ENCODE data around the gene NAP1L5. TPM values are rescaled to one million over a fixed set of nuclear protein-coding genes. Genes with fewer than 3 reads are reported as not detected.

Gene NAP1L5
- total RNA-seq, 1 experiment from 2014 or later: 1.8 TPM

DNA sequence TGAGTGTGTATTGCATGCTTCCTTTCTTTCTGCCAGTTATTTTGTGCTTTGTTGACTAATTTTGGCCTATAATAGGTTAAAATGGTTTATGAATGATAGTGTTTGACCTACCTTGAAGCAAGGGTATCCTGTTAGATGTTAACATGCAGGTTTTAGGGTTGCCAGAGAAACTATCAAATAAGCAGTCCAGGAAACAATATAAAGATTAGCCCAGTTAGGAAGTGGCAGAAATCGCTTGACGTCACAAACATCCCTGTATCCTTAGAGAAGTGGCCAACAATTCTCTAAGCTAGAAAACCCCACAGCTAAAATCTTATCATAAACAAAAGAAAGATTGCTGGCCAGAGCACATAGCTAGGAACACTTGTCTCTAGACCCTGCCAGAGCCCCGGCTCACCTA, 3.8 kb downstream of the NAP1L5 start:
- ChIA-PET POLR2A (no interaction called here), CTCF (no interaction called here), RAD21 (ENCODE audit: low non-redundant PET in 1 of 2, low total read pairs in 2 of 2, uncharacterized antibody in 2 of 2, unreplicated experiment in 2 of 2) (no interaction called here)
- TF ChIP-seq SIN3A (IDR thresholded peaks at IDR 0.05; ENCODE audit: low read depth) (no peak), ELF1 (IDR thresholded peaks at IDR 0.05; ENCODE audit: borderline replicate concordance, low read depth) (no peak), FOSL1 (IDR thresholded peaks at IDR 0.05; ENCODE audit: low read depth) (no peak), JUND (IDR thresholded peaks at IDR 0.05) (no peak), RAD21 (IDR thresholded peaks at IDR 0.05; ENCODE audit: low read depth) (no peak), EGR1 (IDR thresholded peaks at IDR 0.05; ENCODE audit: low read depth) (no peak), POLR2AphosphoS5 (IDR thresholded peaks at IDR 0.05; ENCODE audit: low read depth, low read length) (no peak), EZH2 (IDR thresholded peaks at IDR 0.05) (no peak), TCF7L2 (IDR thresholded peaks at IDR 0.05; ENCODE audit: borderline replicate concordance, extremely low read depth, insufficient read depth, insufficient read length) (no peak), POLR2A (IDR thresholded peaks at IDR 0.05; ENCODE audit: borderline replicate concordance, extremely low read depth, insufficient read depth, insufficient read length) (no peak), CEBPB (IDR thresholded peaks at IDR 0.05; ENCODE audit: low read depth) (no peak), ZFX (IDR thresholded peaks at IDR 0.05) (no peak)
- TF ChIP-seq, protein P1, sequence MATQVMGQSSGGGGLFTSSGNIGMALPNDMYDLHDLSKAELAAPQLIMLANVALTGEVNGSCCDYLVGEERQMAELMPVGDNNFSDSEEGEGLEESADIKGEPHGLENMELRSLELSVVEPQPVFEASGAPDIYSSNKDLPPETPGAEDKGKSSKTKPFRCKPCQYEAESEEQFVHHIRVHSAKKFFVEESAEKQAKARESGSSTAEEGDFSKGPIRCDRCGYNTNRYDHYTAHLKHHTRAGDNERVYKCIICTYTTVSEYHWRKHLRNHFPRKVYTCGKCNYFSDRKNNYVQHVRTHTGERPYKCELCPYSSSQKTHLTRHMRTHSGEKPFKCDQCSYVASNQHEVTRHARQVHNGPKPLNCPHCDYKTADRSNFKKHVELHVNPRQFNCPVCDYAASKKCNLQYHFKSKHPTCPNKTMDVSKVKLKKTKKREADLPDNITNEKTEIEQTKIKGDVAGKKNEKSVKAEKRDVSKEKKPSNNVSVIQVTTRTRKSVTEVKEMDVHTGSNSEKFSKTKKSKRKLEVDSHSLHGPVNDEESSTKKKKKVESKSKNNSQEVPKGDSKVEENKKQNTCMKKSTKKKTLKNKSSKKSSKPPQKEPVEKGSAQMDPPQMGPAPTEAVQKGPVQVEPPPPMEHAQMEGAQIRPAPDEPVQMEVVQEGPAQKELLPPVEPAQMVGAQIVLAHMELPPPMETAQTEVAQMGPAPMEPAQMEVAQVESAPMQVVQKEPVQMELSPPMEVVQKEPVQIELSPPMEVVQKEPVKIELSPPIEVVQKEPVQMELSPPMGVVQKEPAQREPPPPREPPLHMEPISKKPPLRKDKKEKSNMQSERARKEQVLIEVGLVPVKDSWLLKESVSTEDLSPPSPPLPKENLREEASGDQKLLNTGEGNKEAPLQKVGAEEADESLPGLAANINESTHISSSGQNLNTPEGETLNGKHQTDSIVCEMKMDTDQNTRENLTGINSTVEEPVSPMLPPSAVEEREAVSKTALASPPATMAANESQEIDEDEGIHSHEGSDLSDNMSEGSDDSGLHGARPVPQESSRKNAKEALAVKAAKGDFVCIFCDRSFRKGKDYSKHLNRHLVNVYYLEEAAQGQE (IDR thresholded peaks at IDR 0.05; ENCODE audit: low read depth): no peak
- TF ChIP-seq, protein P2, sequence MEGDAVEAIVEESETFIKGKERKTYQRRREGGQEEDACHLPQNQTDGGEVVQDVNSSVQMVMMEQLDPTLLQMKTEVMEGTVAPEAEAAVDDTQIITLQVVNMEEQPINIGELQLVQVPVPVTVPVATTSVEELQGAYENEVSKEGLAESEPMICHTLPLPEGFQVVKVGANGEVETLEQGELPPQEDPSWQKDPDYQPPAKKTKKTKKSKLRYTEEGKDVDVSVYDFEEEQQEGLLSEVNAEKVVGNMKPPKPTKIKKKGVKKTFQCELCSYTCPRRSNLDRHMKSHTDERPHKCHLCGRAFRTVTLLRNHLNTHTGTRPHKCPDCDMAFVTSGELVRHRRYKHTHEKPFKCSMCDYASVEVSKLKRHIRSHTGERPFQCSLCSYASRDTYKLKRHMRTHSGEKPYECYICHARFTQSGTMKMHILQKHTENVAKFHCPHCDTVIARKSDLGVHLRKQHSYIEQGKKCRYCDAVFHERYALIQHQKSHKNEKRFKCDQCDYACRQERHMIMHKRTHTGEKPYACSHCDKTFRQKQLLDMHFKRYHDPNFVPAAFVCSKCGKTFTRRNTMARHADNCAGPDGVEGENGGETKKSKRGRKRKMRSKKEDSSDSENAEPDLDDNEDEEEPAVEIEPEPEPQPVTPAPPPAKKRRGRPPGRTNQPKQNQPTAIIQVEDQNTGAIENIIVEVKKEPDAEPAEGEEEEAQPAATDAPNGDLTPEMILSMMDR (IDR thresholded peaks at IDR 0.05 in 2 of 3, conservative IDR thresholded peaks at IDR 0.05 in 1 of 3; ENCODE audit: borderline replicate concordance in 1 of 3, insufficient read depth in 1 of 3, low read depth in 2 of 3, low read length in 2 of 3): no peak
- TF ChIP-seq, protein P3, sequence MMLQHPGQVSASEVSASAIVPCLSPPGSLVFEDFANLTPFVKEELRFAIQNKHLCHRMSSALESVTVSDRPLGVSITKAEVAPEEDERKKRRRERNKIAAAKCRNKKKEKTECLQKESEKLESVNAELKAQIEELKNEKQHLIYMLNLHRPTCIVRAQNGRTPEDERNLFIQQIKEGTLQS (IDR thresholded peaks at IDR 0.05): no peak
- H4K20me1 ChIP-seq (ENCODE audit: insufficient read depth): no peaks in the 10 kb centered on the region
- H3K4me3 ChIP-seq (replicated peaks in 1 of 2; ENCODE audit: low read depth in 1 of 2, low read length in 2 of 2): no peak overlapping the region
- H3K4me2 ChIP-seq (ENCODE audit: low read length): no peak overlapping the region
- DNase-seq (ENCODE audit: low read depth, low spot score): no peak
- no peak overlapping the region for H3K9ac ChIP-seq (ENCODE audit: low read length)
- H3K4me1 ChIP-seq (ENCODE audit: control insufficient read depth in 1 of 2, insufficient read depth in 2 of 2, low read length in 2 of 2): peaks cover 0 to 5% of the 10 kb centered on the region in 2 experiments; a peak in 1 of 4 replicates
- no TSS peak for BruUV-seq (replicated peaks)
- intact Hi-C loops (cut with micrococcal nuclease): no loop called here
- no peaks in the 10 kb centered on the region for H3K27me3 ChIP-seq (ENCODE audit: insufficient read depth, low read length)
- no peaks in the 10 kb centered on the region for H3K79me2 ChIP-seq (ENCODE audit: insufficient read depth, low read length)
- no peaks in the 10 kb centered on the region for H3K36me3 ChIP-seq (ENCODE audit: control insufficient read depth in 1 of 2, insufficient read depth in 2 of 2, low read length in 2 of 2)
- no peaks in the 10 kb centered on the region for H3K9me3 ChIP-seq (ENCODE audit: control insufficient read depth in 1 of 2, insufficient read depth in 1 of 2, low read depth in 1 of 2, low read length in 2 of 2)
- no peak overlapping the region for H2AFZ ChIP-seq (ENCODE audit: low read depth, low read length, poor library complexity, severe bottlenecking)
- H3K9me2 ChIP-seq (ENCODE audit: insufficient read depth): no peaks in the 10 kb centered on the region
- no peak for ATAC-seq
- no peak overlapping the region for H3K27ac ChIP-seq (ENCODE audit: low read depth, low read length)

All from HCT116 (cell line).